Stomach (tissue), 9 donors: ENCODE measurements around the gene RBM43. TPM values are rescaled to one million over a fixed set of nuclear protein-coding genes. Genes with fewer than 3 reads are reported as not detected.
"Not testable (repeated sequence)": the region's sequence is repeated elsewhere in the genome, so short reads cannot be mapped to it uniquely, and the experiment has no call there.

Source experiments
- DNase-seq, 2 donors: peaks; one replicate each; pipeline versions ENCODE4 v3.0.0 to v3.0.0-alpha.2; 2013 to 2019
- H3K27ac ChIP-seq, 5 donors: fragments of 200-600 bp in 4 of 5; sonication (generic) in 4 of 5; one replicate each; pipeline ENCODE4 v1.5.1; 2013 to 2019; ENCODE audit warnings: mild to moderate bottlenecking in 1 of 5, moderate library complexity in 1 of 5
- H3K27me3 ChIP-seq, 3 donors: fragments of 200-600 bp; sonication (generic); one replicate each; pipeline ENCODE4 v1.5.1; 2017 to 2019; ENCODE audit warnings: mixed run types in 1 of 3
- H3K36me3 ChIP-seq, 4 donors: fragments of 200-600 bp; sonication (generic); 1 replicate in 3 of 4; 2 replicates in 1 of 4; pipeline ENCODE4 v1.5.1; 2016 to 2019
- H3K4me1 ChIP-seq, 4 donors: fragments of 200-600 bp; sonication (generic); one replicate each; pipeline ENCODE4 v1.5.1; 2016 to 2019
- H3K4me3 ChIP-seq, 4 donors: fragments of 200-600 bp; sonication (generic) in 3 of 4; one replicate each; pipeline ENCODE4 v1.5.1; 2016 to 2019; ENCODE audit warnings: mild to moderate bottlenecking in 1 of 4
- H3K9me3 ChIP-seq, 4 donors: fragments of 200-600 bp; sonication (generic); one replicate each; pipeline ENCODE4 v1.5.1; 2016 to 2019
- CTCF ChIP-seq, 7 experiments: fragments of 450-650 bp in 4 of 7; fragments of 200-600 bp in 3 of 7; sonication (generic) in 3 of 7; IDR thresholded peaks; one replicate each; pipeline ENCODE4 v1.5.1; 2016 to 2019; ENCODE audit warnings: antibody characterized with exemption in 7 of 7, control low read depth in 2 of 7, mild to moderate bottlenecking in 1 of 7
- EP300 ChIP-seq: sonication (generic); formaldehyde crosslinking; IDR thresholded peaks from one replicate; pipeline ENCODE4 v1.6.1; 2017; ENCODE audit warnings: antibody characterized with exemption
- POLR2A ChIP-seq, 4 donors: fragments of 450-650 bp; IDR thresholded peaks; one replicate each; pipeline ENCODE4 v1.6.1; 2016; ENCODE audit warnings: antibody characterized with exemption in 4 of 4, control low read depth in 2 of 4, mild to moderate bottlenecking in 1 of 4, moderate library complexity in 1 of 4
- POLR2AphosphoS5 ChIP-seq, 3 donors: sonication (generic); formaldehyde crosslinking; IDR thresholded peaks; one replicate each; pipeline ENCODE4 v1.6.1; 2016; ENCODE audit warnings: antibody characterized with exemption in 3 of 3
- WGBS, 5 donors: extraction: QIAGEN DNeasy Blood & Tissue Kit in 3 of 5; methylation state at CpG; one replicate each; pipeline versions ENCODE4 v1.1.5 to v1.1.7; 2013 to 2018; 5-methylcytosine and 5-hydroxymethylcytosine counted together
- intact Hi-C: fragments of 100-400 bp; cut with DNase I; formaldehyde crosslinking; loops from one replicate; pipeline ENCODE4 v1.15.1; 2023; ENCODE audit warnings: low total_unique reads
- polyA plus RNA-seq, 3 donors: library from polyadenylated mRNA; stranded (reverse); fragments of 200-250 nt; gene quantifications; one replicate each; pipeline ENCODE4 v1.2.3, GENCODE V29; 2013
- total RNA-seq, 5 donors: library from RNA; depleted of rRNA; stranded (reverse); fragments of >200 nt; gene quantifications; one replicate each; pipeline versions ENCODE4 v1.1.0 to v1.2.3, GENCODE V29; 2014 to 2016
- donor health status: healthy with polysubstance abuse.
- donor health status: Bipolar disorder and iron deficiency.
- donor health status: healthy.

The RBM43 gene
- total and polyA plus RNA-seq, 8 donors = 1.3 to 10.8 (median 1.8) TPM

GRCh38 chr2:151237422-151238025 lies 24.1 kb downstream of the RBM43 start:
- TF ChIP-seq CTCF (IDR thresholded peaks at IDR 0.05) = no peak
- no peak for TF ChIP-seq EP300
- TF ChIP-seq POLR2AphosphoS5 (IDR thresholded peaks at IDR 0.05) = no peak
- TF ChIP-seq POLR2A (IDR thresholded peaks at IDR 0.05) = no peak
- no peak overlapping the region for H3K4me3 ChIP-seq
- no peaks in the 10 kb centered on the region for H3K36me3 ChIP-seq
- no peak overlapping the region for H3K27ac ChIP-seq
- intact Hi-C loops = no loop called here
- DNase-seq = no peak
- H3K9me3 ChIP-seq = no peaks in the 10 kb centered on the region
- 61 to 69% (median 63%) methylated on average over 4 of the region's 4 CpGs for WGBS, 5 donors
- peaks cover 0 to 9% (median 0%) of the 10 kb centered on the region in 4 donors for H3K4me1 ChIP-seq
- H3K27me3 ChIP-seq = no peaks in the 10 kb centered on the region

- H3K4me3 ChIP-seq, H3K36me3 ChIP-seq, H3K27ac ChIP-seq, H3K9me3 ChIP-seq, H3K4me1 ChIP-seq, intact Hi-C loops, DNase-seq, H3K27me3 ChIP-seq: not testable (repeated sequence)
- WGBS, 5 donors = 91 to 95% (median 94%) methylated on average over 3 of the region's 3 CpGs
Observed at GRCh38 chr2:151233760-151234159, 27.9 kb downstream of the RBM43 start.

GRCh38 chr2:151233288-151233687 lies 28.4 kb downstream of the RBM43 start:
- H3K27ac ChIP-seq, H3K27me3 ChIP-seq, DNase-seq, H3K4me3 ChIP-seq, H3K9me3 ChIP-seq, H3K4me1 ChIP-seq, H3K36me3 ChIP-seq, intact Hi-C loops: not testable (repeated sequence)
- WGBS, 5 donors = 89 to 97% (median 93%) methylated on average over 2 of the region's 2 CpGs

- Histone ChIP-seq H3K4me1 (no peaks in the 10 kb centered on the region), H3K27ac (no peak overlapping the region), H3K9me3 (no peaks in the 10 kb centered on the region), H3K27me3 (no peaks in the 10 kb centered on the region), H3K4me3 (no peak overlapping the region), H3K36me3 (no peaks in the 10 kb centered on the region)
- DNase-seq = no peak
- intact Hi-C loops = no loop called here
- 84 to 93% (median 88%) methylated on average over 2 of the region's 2 CpGs for WGBS, 5 donors
- TF ChIP-seq POLR2AphosphoS5 (IDR thresholded peaks at IDR 0.05) (no peak), EP300 (no peak), CTCF (IDR thresholded peaks at IDR 0.05) (no peak), POLR2A (IDR thresholded peaks at IDR 0.05) (no peak)
Observed at GRCh38 chr2:151230627-151231140, 31.0 kb downstream of the RBM43 start.

GRCh38 chr2:151228847-151229512 lies 32.7 kb downstream of the RBM43 start:
- Histone ChIP-seq H3K36me3 (no peaks in the 10 kb centered on the region), H3K4me3 (no peak overlapping the region), H3K4me1 (no peaks in the 10 kb centered on the region), H3K9me3 (no peaks in the 10 kb centered on the region), H3K27me3 (no peaks in the 10 kb centered on the region), H3K27ac (no peak overlapping the region)
- intact Hi-C loops = no loop called here
- TF ChIP-seq CTCF (IDR thresholded peaks at IDR 0.05) (no peak), POLR2AphosphoS5 (IDR thresholded peaks at IDR 0.05) (no peak), POLR2A (IDR thresholded peaks at IDR 0.05) (no peak), EP300 (no peak)
- no peak for DNase-seq
